IPS-NIHi11 (cell line): ENCODE data around the gene MYH8.
A peak's percentile ranks its signal among the peaks of the same experiment; 100 is the strongest.

Experiments used
- DNase-seq: peaks from one replicate; pipeline ENCODE4 v3.0.0; 2012; ENCODE audit warnings: mixed read lengths, low spot score

Gene MYH8

GRCh38 chr17:10380631-10381408 lies 40.9 kb downstream of the MYH8 start:
- DNase-seq: no peak

GRCh38 chr17:10372906-10373305 lies 48.8 kb downstream of the MYH8 start, which contains the start of gene MYH13:
Gene MYH13 (minus strand): TSS chr17:10373006. CDS start chr17:10364530, 8,476 bp downstream.
- DNase-seq: no peak

GRCh38 chr17:10370016-10370608 lies 51.6 kb downstream of the MYH8 start:
- no peak for DNase-seq

GRCh38 chr17:10369239-10369638 lies 52.5 kb downstream of the MYH8 start:
- no peak for DNase-seq

- no peak for DNase-seq
These were observed 53.2 kb downstream of the MYH8 start for GRCh38 chr17:10368561-10368960.

- DNase-seq: no peak
These were observed 61.2 kb downstream of the MYH8 start for GRCh38 chr17:10360578-10360977.

DNA sequence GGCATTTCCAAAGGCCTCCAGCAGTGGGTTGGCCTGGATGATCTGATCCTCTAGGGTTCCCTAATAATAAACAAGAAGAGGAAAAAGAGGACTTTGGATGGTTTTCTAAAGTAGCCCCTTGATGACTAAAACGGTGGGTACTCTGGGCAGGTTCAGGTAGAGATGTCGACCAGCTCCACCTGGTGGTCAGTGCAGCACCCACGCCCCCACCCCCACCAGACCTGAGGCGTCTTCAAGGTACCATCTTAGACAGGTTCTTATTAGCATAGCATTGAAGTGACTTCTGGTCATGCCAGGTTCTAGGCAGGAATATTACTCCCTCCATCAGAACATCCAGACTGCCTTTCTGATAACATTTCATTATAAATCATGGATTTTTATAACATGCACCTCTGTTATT lies 64.0 kb downstream of the MYH8 start:
- DNase-seq: peak; percentile 86

- no peak for DNase-seq
These were observed 67.1 kb downstream of the MYH8 start for GRCh38 chr17:10354651-10355050.

DNA sequence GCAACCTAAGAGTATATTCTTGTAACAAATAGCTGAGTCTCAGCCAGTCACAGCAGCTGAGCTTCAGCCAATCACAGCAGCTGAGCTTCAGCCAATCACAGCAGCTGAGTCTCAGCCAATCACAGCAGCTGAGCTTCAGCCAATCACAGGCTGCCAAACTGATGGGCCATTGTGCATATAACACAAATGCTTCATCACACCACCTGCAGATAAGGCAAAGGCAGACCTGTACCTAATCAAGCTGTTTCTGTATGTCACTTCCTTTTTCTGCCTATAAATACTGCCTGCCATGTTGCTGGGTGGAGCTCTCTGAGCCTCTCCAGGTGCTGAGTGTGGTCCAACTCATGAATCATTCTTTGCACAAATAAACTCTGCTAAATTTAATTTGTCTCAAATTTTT lies 68.9 kb downstream of the MYH8 start:
- no peak for DNase-seq

GRCh38 chr17:10349403-10349802 lies 72.3 kb downstream of the MYH8 start:
- DNase-seq: peak; percentile 57

DNA sequence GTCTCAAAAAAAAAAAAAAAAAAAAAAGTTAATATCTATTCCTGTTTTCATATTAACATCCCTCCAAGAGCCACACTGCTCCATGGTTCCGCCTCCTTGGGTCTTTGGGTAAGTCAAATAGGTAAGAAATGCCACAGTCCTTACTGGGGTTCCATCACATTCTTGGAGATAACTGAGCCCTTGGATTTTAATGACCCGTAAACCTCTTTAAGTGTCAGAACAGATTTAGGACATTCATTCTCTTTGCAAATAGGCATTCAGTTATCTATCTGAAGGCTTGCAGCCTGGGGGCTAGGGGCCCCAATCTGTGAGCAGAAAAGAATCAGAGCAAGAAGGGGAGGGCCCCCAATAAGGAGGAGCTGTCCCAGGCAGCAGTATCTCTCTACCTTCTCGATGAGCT lies 76.9 kb downstream of the MYH8 start:
- no peak for DNase-seq
